IMR-90 (cell line): Measurements from ENCODE around the gene GOLGA5.

Source experiments
- BHLHE40 ChIP-seq: fragments of 150-350 bp; IDR thresholded peaks from 2 replicates; pipeline ENCODE4 v1.6.1; 2016; ENCODE audit warnings: mild to moderate bottlenecking, low read depth, low read length
- CEBPB ChIP-seq: IDR thresholded peaks from 2 replicates; pipeline ENCODE4 v1.6.1; 2012; ENCODE audit warnings: low read depth, low read length, improper control_type of control experiment
- CTCF ChIP-seq: conservative IDR thresholded peaks from 2 replicates; pipeline ENCODE4 v1.5.1; 2012; ENCODE audit warnings: mild to moderate bottlenecking, low read depth, low read length, improper control_type of control experiment
- ELK1 ChIP-seq: fragments of 150-350 bp; IDR thresholded peaks from 2 replicates; pipeline ENCODE4 v1.6.1; 2016; ENCODE audit warnings: low read depth, mild to moderate bottlenecking, low read length, moderate library complexity, borderline replicate concordance
- FOS ChIP-seq: fragments of 150-350 bp; IDR thresholded peaks from 2 replicates; pipeline ENCODE4 v1.6.1; 2016; ENCODE audit warnings: low read depth, low read length
- MAFK ChIP-seq: IDR thresholded peaks from 2 replicates; pipeline ENCODE4 v1.6.1; 2012; ENCODE audit warnings: low read depth, low read length, improper control_type of control experiment
- MXI1 ChIP-seq: IDR thresholded peaks from 2 replicates; pipeline ENCODE4 v1.6.1; 2012; ENCODE audit warnings: low read depth, mild to moderate bottlenecking, low read length, moderate library complexity, borderline replicate concordance
- NFE2L2 ChIP-seq: fragments of 150-350 bp; IDR thresholded peaks from 2 replicates; pipeline ENCODE4 v1.6.1; 2016; ENCODE audit warnings: low read depth, mild to moderate bottlenecking, low read length
- POLR2A ChIP-seq: IDR thresholded peaks from 2 replicates; pipeline ENCODE4 v1.6.1; 2012; ENCODE audit warnings: mild to moderate bottlenecking, low read depth, low read length
- RAD21 ChIP-seq: IDR thresholded peaks from 2 replicates; pipeline ENCODE4 v1.6.1; 2012; ENCODE audit warnings: low read length, improper control_type of control experiment
- RFX5 ChIP-seq: IDR thresholded peaks from 2 replicates; pipeline ENCODE4 v1.8.0; 2012; ENCODE audit warnings: low read depth, mild to moderate bottlenecking, low read length, moderate library complexity
- SMC3 ChIP-seq: fragments of 150-350 bp; IDR thresholded peaks from 2 replicates; pipeline ENCODE4 v1.6.1; 2016; ENCODE audit warnings: low read depth, mild to moderate bottlenecking, antibody characterized with exemption, low read length, moderate library complexity
- USF2 ChIP-seq: fragments of 150-350 bp; IDR thresholded peaks from 2 replicates; pipeline ENCODE4 v1.6.1; 2017; ENCODE audit warnings: mild to moderate bottlenecking, antibody characterized with exemption, low read length, low read depth

GRCh38 chr14:92846162-92846897 lies 52.2 kb downstream of the GOLGA5 start:
- TF ChIP-seq RAD21 (no peak), MAFK (no peak), FOS (no peak), CTCF (no peak), MXI1 (no peak), POLR2A (no peak), ELK1 (no peak), USF2 (peak; percentile 89), CEBPB (no peak), NFE2L2 (no peak), RFX5 (no peak), SMC3 (no peak), BHLHE40 (no peak)
